Skin epidermis (tissue), 12 donors: Measurements from ENCODE around the gene SPSB1.

Experiments used
- H3K27ac ChIP-seq, 21 experiments: fragments of 200-600 bp; sonication (generic) in 11 of 21; one replicate each; pipeline ENCODE4 v1.5.0; 2020; ENCODE audit warnings: mild to moderate bottlenecking in 3 of 21, inconsistent platforms in 2 of 21, moderate library complexity in 2 of 21
- H3K4me3 ChIP-seq, 7 experiments: fragments of 200-600 bp; sonication (generic) in 2 of 7; one replicate each; pipeline ENCODE4 v1.5.0; 2020; ENCODE audit warnings: inconsistent platforms in 2 of 7, mild to moderate bottlenecking in 2 of 7, moderate library complexity in 1 of 7

SPSB1 gene

GRCh38 chr1:9256332-9256731 is 36.4 kb upstream of the SPSB1 start:
- no peak overlapping the region for H3K27ac ChIP-seq
- H3K4me3 ChIP-seq, result no peak overlapping the region

- no peak overlapping the region for H3K27ac ChIP-seq
- H3K4me3 ChIP-seq, result no peak overlapping the region
Measured at GRCh38 chr1:9257851-9258250, 34.8 kb upstream of the SPSB1 start.

- Histone ChIP-seq H3K4me3 (no peak overlapping the region), H3K27ac (no peak overlapping the region)
Measured at GRCh38 chr1:9258629-9259028, 34.1 kb upstream of the SPSB1 start.

GRCh38 chr1:9260059-9260766 is 32.5 kb upstream of the SPSB1 start:
- no peak overlapping the region for H3K4me3 ChIP-seq
- H3K27ac ChIP-seq, result no peak overlapping the region

- no peak overlapping the region for H3K4me3 ChIP-seq
- no peak overlapping the region for H3K27ac ChIP-seq
Measured at GRCh38 chr1:9261496-9261895, 31.2 kb upstream of the SPSB1 start.

- H3K4me3 ChIP-seq, result no peak overlapping the region
- H3K27ac ChIP-seq, result no peak overlapping the region
Measured at GRCh38 chr1:9262096-9262986, 30.4 kb upstream of the SPSB1 start.

GRCh38 chr1:9263276-9263855 is 29.3 kb upstream of the SPSB1 start:
- no peak overlapping the region for H3K27ac ChIP-seq
- H3K4me3 ChIP-seq, result no peak overlapping the region

- no peak overlapping the region for H3K27ac ChIP-seq
- no peak overlapping the region for H3K4me3 ChIP-seq
Measured at GRCh38 chr1:9263984-9264872, 28.5 kb upstream of the SPSB1 start.

GRCh38 chr1:9265037-9265436 is 27.7 kb upstream of the SPSB1 start:
- no peak overlapping the region for H3K27ac ChIP-seq

GRCh38 chr1:9265968-9266367 is 26.7 kb upstream of the SPSB1 start:
- Histone ChIP-seq H3K4me3 (no peak overlapping the region), H3K27ac (no peak overlapping the region)

More at GRCh38 chr1:9265037-9265436, 27.7 kb upstream of the SPSB1 start:
- H3K4me3 ChIP-seq, result no peak overlapping the region

- Histone ChIP-seq H3K27ac (peak overlapping the region in 1 of 21 experiments; percentile 5), H3K4me3 (no peak overlapping the region)
Measured at GRCh38 chr1:9267352-9267686, 25.4 kb upstream of the SPSB1 start.

GRCh38 chr1:9267827-9268581 is 24.7 kb upstream of the SPSB1 start:
- Histone ChIP-seq H3K27ac (no peak overlapping the region), H3K4me3 (no peak overlapping the region)

GRCh38 chr1:9269078-9269501 is 23.6 kb upstream of the SPSB1 start:
- Histone ChIP-seq H3K27ac (no peak overlapping the region), H3K4me3 (no peak overlapping the region)

- Histone ChIP-seq H3K4me3 (no peak overlapping the region), H3K27ac (no peak overlapping the region)
Measured at GRCh38 chr1:9269721-9270120, 23.0 kb upstream of the SPSB1 start.

- Histone ChIP-seq H3K4me3 (no peak overlapping the region), H3K27ac (no peak overlapping the region)
Measured at GRCh38 chr1:9270290-9270883, 22.3 kb upstream of the SPSB1 start.

- H3K4me3 ChIP-seq, result no peak overlapping the region
Measured at GRCh38 chr1:9271283-9271682, 21.4 kb upstream of the SPSB1 start.

GRCh38 chr1:9271861-9272595 is 20.7 kb upstream of the SPSB1 start:
- Histone ChIP-seq H3K4me3 (no peak overlapping the region), H3K27ac (no peak overlapping the region)

More at GRCh38 chr1:9271283-9271682, 21.4 kb upstream of the SPSB1 start:
- H3K27ac ChIP-seq, result no peak overlapping the region

- H3K4me3 ChIP-seq, result no peak overlapping the region
- peak overlapping the region in 1 of 21 experiments; percentile 19 for H3K27ac ChIP-seq
Measured at GRCh38 chr1:9273177-9273576, 19.5 kb upstream of the SPSB1 start.
